HepG2 (cell line): Measurements from ENCODE around the gene ILRUN. TPM values are rescaled to one million over a fixed set of nuclear protein-coding genes. Genes with fewer than 3 reads are reported as not detected.

Source experiments
- ARNTL ChIP-seq: sonication (generic); formaldehyde crosslinking; IDR thresholded peaks from 2 replicates; pipeline ENCODE4 v1.4.0; 2020; ENCODE audit warnings: mild to moderate bottlenecking, missing genetic modification reagents
- CBFB ChIP-seq: sonication (generic); formaldehyde crosslinking; IDR thresholded peaks from 2 replicates; pipeline ENCODE4 v1.4.0; 2020; ENCODE audit warnings: missing genetic modification reagents
- E2F1 ChIP-seq: sonication (generic); formaldehyde crosslinking; IDR thresholded peaks from 2 replicates; pipeline ENCODE4 v1.5.0; 2020; ENCODE audit warnings: missing genetic modification reagents
- HOXA9 ChIP-seq: sonication (generic); formaldehyde crosslinking; IDR thresholded peaks from 2 replicates; pipeline ENCODE4 v1.8.1; 2022; ENCODE audit warnings: missing genetic modification reagents, mild to moderate bottlenecking, moderate library complexity, borderline replicate concordance
- JUN ChIP-seq: sonication (generic); formaldehyde crosslinking; IDR thresholded peaks from 2 replicates; pipeline ENCODE4 v1.4.0; 2020; ENCODE audit warnings: mild to moderate bottlenecking, missing genetic modification reagents
- KLF9 ChIP-seq: IDR thresholded peaks from 2 replicates; pipeline ENCODE4 v1.6.1; 2016; ENCODE audit warnings: low read depth
- MBD4 ChIP-seq: IDR thresholded peaks from 2 replicates; pipeline ENCODE4 v1.6.1; 2012; ENCODE audit warnings: low read length, inconsistent platforms, borderline replicate concordance
- NFATC3 ChIP-seq: sonication (generic); formaldehyde crosslinking; IDR thresholded peaks from 2 replicates; pipeline ENCODE4 v1.5.1; 2020; ENCODE audit warnings: mild to moderate bottlenecking, missing genetic modification reagents
- ONECUT2 ChIP-seq: sonication (generic); formaldehyde crosslinking; IDR thresholded peaks from 2 replicates; pipeline ENCODE4 v1.4.0; 2020; ENCODE audit warnings: missing genetic modification reagents
- PITX1 ChIP-seq: sonication (generic); formaldehyde crosslinking; IDR thresholded peaks from 2 replicates; pipeline ENCODE4 v1.5.1; 2020; ENCODE audit warnings: mild to moderate bottlenecking, missing genetic modification reagents
- PLRG1 ChIP-seq: fragments of 450-650 bp; conservative IDR thresholded peaks from 2 replicates; pipeline ENCODE4 v1.6.1; 2016
- PRDM15 ChIP-seq: sonication (generic); formaldehyde crosslinking; IDR thresholded peaks from 2 replicates; pipeline ENCODE4 v1.4.0; 2020; ENCODE audit warnings: missing genetic modification reagents
- SNAPC5 ChIP-seq: sonication (generic); formaldehyde crosslinking; IDR thresholded peaks from 2 replicates; pipeline ENCODE4 v1.8.1; 2023; ENCODE audit warnings: mild to moderate bottlenecking, missing genetic modification reagents, borderline replicate concordance
- SRSF4 ChIP-seq: fragments of 200-400 bp; formaldehyde crosslinking; IDR thresholded peaks from one replicate; pipeline ENCODE4 v1.6.1; 2018; ENCODE audit warnings: mild to moderate bottlenecking, low read depth, low read length, moderate library complexity; ENCODE audit not compliant: poor library complexity, severe bottlenecking
- TBX2 ChIP-seq: sonication (generic); formaldehyde crosslinking; IDR thresholded peaks from 2 replicates; pipeline ENCODE4 v1.5.0; 2020; ENCODE audit warnings: missing genetic modification reagents, mild to moderate bottlenecking, borderline replicate concordance
- ZBTB26 ChIP-seq: IDR thresholded peaks from 2 replicates; pipeline ENCODE4 v1.6.1; 2016; ENCODE audit warnings: missing compliant biosample characterization, missing genetic modification reagents, borderline replicate concordance
- ZC3H13 ChIP-seq: sonication (generic); formaldehyde crosslinking; IDR thresholded peaks from 2 replicates; pipeline ENCODE4 v1.8.1; 2023; ENCODE audit warnings: mild to moderate bottlenecking, missing genetic modification reagents, moderate library complexity
- ZNF276 ChIP-seq: sonication (generic); formaldehyde crosslinking; IDR thresholded peaks from 2 replicates; pipeline ENCODE4 v1.4.0; 2020; ENCODE audit warnings: mild to moderate bottlenecking, low read depth, missing genetic modification reagents
- ZNF326 ChIP-seq: sonication (generic); formaldehyde crosslinking; IDR thresholded peaks from 2 replicates; pipeline ENCODE4 v1.4.0; 2020; ENCODE audit warnings: missing genetic modification reagents, borderline replicate concordance
- ZNF766 ChIP-seq: sonication (generic); formaldehyde crosslinking; IDR thresholded peaks from 2 replicates; pipeline ENCODE4 v1.5.0; 2020; ENCODE audit warnings: missing genetic modification reagents, borderline replicate concordance
- ZNF83 ChIP-seq: sonication (generic); formaldehyde crosslinking; IDR thresholded peaks from 2 replicates; pipeline ENCODE4 v1.4.0; 2020; ENCODE audit warnings: missing genetic modification reagents, mild to moderate bottlenecking, borderline replicate concordance
- ZSCAN9 ChIP-seq: IDR thresholded peaks from 2 replicates; pipeline ENCODE4 v1.6.1; 2016; ENCODE audit warnings: borderline replicate concordance
- polyA plus RNA-seq, 8 experiments: library from polyadenylated mRNA; depleted of rRNA in 3 of 8; stranded (reverse) in 7 of 8; unstranded in 1 of 8; fragments of >200 nt; fragmentation: Illumina TruSeq in 4 of 8; extraction: Trizol in 4 of 8; gene quantifications; 2 replicates each; pipeline versions ENCODE4 v1.2.1 to v1.2.3, GENCODE V29; 2011 to 2016; ENCODE audit warnings: low read depth in 4 of 8, missing spikeins in 1 of 8, mixed read lengths in 1 of 8; ENCODE audit not compliant: insufficient read depth in 1 of 8
- total RNA-seq, 5 experiments: library from RNA; depleted of rRNA; stranded (reverse); fragments of >200 nt; fragmentation: Illumina TruSeq; extraction: Trizol; gene quantifications; 2 replicates each; pipeline ENCODE4 v1.2.3, GENCODE V29; 2016; ENCODE audit warnings: low read depth in 1 of 5

ILRUN gene
- total and polyA plus RNA-seq, 2 of the 13 experiments (the other 11 are each of a cell fraction or from before 2014, with no cell fraction given) = 45.5 to 66.6 TPM

- no peak for TF ChIP-seq SNAPC5
- TF ChIP-seq HOXA9 (CRISPR knock-in tag) = no peak
- no peak for TF ChIP-seq ZNF326 (CRISPR knock-in tag)
- TF ChIP-seq ARNTL (CRISPR knock-in tag) = no peak
- TF ChIP-seq ZNF766 = peak; percentile 45; the same call in 1 of the 2 replicates
- TF ChIP-seq KLF9 = no peak
- no peak for TF ChIP-seq ZC3H13 (CRISPR knock-in tag)
- TF ChIP-seq PITX1 (CRISPR knock-in tag) = peak; percentile 61
- no peak for TF ChIP-seq SRSF4
- TF ChIP-seq PRDM15 = no peak
- TF ChIP-seq MBD4 = no peak
- TF ChIP-seq JUN (CRISPR knock-in tag) = peak; percentile 82
- 0 out of 2 replicates have a peak, but pooled peaks have one; percentile 36 for TF ChIP-seq ZBTB26 (CRISPR knock-in tag)
- no peak for TF ChIP-seq NFATC3
- TF ChIP-seq ONECUT2 = no peak
- no peak for TF ChIP-seq ZNF83 (CRISPR knock-in tag)
- peak; percentile 30; the same call in 1 of the 2 replicates for TF ChIP-seq TBX2 (CRISPR knock-in tag)
- TF ChIP-seq ZSCAN9 = peak; percentile 78; the same call in 1 of the 2 replicates
- TF ChIP-seq PLRG1 = no peak
- TF ChIP-seq ZNF276 = no peak
- no peak for TF ChIP-seq CBFB
- TF ChIP-seq E2F1 (CRISPR knock-in tag) = no peak
These were observed 39.1 kb downstream of the ILRUN start (continued) for GRCh38 chr6:34657307-34657978.
